GM19328 (cell line): ENCODE data around the gene EPN2.

Experiments
- ATAC-seq: cut with Tn5 transposase; IDR thresholded peaks from one replicate; pipeline ENCODE4 v1.9.1; 2021; ENCODE audit warnings: mild to moderate bottlenecking, moderate library complexity; ENCODE audit not compliant: unreplicated experiment

EPN2 gene

DNA sequence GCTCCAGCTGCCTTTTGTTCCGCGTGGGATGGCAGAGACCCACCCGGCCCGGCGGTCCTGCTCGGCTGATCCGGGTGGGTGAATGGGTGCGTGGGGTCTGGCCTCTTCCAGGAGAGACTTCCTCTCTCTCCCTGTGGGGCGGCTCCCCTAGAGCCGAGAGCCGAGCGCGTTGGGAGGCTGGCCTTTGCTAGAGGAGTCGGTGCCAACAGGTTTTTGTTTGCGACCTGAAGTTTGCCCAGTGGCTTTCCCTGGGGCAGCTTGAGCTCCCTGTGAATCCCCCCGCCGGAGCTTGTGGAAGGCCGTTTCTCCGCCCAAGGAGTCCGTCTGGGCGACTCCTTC, 970 bp downstream of the EPN2 start:
- no peak for ATAC-seq

GRCh38 chr17:19239544-19239943, 2.4 kb downstream of the EPN2 start:
- ATAC-seq: no peak

DNA sequence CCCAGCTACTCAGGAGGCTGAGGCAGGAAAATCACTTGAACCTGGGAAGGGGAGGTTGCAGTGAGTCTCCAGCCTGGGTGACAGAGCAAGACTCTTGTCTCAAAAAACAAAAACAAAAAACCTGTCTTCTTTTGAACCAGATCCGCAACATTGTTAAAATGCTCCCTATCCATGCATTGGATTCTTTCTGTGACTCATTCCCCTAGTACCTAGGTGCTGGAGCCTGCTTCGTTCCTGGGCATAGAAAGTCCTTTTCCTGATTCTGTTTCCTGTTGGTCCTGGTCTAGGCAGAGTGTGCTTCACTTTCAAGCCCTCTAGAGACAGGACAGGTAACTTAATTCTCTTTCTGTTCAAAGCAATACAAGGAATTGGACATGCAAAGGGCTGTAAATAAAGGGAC, 5.2 kb downstream of the EPN2 start:
- no peak for ATAC-seq

DNA sequence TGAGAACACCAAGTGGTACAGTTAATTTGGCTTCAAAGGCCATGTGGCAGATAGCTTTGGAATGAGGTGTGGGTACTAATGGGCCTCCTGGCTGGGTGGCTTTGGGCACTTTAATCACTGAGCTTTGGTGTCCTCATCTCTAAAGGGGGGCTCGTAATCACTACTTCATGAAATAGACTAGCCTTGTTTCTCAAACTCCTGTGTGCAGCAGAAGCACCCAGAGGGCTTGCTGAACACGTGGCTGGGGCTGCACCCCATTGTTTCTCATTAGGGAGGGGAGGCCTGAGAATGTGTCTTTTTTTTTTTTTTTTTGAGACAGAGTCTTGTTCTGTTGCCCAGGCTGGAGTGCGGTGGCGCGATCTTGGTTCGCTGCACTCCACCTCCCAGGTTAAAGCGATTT, 5.8 kb downstream of the EPN2 start:
- no peak for ATAC-seq

DNA sequence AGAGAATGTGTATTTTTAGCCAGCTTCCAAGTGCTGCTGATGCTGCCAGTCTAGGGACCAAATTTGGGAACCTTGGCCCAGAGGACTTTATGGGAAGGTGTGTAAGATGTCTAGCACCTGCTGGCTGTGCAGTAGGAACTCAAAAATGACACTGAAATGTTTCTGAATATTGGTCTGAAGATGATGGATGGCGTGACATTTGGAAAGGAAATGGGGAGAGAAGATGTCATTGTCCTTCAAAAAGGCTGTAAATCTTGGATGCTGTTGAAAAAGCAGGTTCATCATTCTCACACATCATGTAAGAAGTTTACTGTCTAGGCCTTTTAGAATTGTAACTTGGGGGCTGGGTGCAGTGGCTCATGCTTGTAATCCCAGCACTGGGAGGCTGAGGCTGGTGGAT, 6.7 kb downstream of the EPN2 start:
- ATAC-seq: no peak

DNA sequence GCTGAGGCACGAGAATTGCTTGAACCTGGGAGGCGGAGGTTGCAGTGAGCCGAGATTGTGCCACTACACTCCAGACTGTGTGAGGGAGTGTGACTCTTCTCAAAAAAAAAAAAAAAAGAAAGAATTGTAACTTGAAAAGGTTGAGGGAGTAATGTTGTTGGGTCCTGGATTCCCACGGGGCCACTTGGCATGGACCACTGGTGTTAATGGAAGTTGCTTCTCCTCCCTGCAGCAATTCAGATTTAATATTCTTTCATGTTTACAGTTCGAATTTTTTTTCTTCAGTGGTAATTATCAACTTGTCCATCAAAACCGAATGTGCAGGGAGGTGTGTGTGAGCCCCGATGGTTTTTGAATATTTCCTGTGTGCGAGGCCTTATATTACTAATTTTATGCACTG, 7.2 kb downstream of the EPN2 start:
- no peak for ATAC-seq

- ATAC-seq: no peak
Observed at GRCh38 chr17:19244781-19245180, 7.6 kb downstream of the EPN2 start.

DNA sequence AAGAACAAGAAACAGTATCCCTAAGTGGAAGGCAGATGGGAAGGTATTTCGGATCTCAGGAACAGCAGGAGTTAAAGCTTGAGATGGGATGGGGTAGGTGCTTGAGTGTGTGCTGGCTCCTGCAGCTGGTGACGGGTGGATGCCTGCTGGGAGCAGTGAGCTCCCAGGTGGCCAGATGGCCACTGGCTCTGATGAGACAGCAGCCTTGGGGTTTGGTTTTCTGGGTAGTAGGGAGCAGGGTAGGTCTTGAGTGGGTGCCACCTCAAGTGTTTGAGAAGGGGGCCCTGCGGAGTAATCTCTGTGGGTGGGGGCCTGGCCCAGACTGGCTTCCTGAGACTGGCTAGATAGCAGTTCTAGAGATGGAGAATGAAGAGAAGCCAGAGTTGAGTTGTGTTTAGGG, 10.3 kb downstream of the EPN2 start:
- ATAC-seq: no peak

- ATAC-seq: no peak
Observed at GRCh38 chr17:19248151-19248927, 11.2 kb downstream of the EPN2 start.

DNA sequence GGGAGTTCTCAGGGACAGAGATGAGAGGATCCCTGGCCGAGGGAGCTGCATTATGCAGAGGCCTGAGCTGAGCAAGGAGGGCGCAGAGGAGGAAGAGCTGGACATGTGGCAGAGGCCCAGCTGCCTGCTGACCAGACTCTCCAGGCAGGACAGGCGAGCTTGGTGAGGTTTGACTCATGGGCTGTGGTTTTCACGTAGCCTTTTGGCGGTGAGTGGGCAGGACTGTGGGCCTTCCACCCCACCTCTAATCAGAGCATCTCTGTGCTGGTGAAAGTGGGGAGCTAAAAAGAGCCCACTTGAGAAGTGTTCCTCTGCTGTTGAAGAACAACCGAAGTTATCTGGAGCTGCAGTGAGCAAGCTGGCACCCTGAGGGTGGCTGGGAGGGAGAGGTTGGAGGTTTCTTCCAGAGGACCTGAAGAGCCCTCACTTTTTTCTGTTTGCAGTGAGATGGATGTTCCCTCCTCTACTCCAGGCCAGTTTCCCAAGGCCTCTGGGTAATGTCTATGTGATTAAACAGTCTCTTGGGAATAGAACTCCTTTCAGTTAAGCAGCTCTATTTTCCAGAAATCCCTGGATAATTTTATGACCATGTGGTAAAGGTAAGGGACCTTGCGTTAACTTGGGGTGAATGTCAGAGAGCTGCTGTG, 11.9 kb downstream of the EPN2 start:
- no peak for ATAC-seq

- ATAC-seq: no peak
Observed at GRCh38 chr17:19249681-19250080, 12.5 kb downstream of the EPN2 start.

DNA sequence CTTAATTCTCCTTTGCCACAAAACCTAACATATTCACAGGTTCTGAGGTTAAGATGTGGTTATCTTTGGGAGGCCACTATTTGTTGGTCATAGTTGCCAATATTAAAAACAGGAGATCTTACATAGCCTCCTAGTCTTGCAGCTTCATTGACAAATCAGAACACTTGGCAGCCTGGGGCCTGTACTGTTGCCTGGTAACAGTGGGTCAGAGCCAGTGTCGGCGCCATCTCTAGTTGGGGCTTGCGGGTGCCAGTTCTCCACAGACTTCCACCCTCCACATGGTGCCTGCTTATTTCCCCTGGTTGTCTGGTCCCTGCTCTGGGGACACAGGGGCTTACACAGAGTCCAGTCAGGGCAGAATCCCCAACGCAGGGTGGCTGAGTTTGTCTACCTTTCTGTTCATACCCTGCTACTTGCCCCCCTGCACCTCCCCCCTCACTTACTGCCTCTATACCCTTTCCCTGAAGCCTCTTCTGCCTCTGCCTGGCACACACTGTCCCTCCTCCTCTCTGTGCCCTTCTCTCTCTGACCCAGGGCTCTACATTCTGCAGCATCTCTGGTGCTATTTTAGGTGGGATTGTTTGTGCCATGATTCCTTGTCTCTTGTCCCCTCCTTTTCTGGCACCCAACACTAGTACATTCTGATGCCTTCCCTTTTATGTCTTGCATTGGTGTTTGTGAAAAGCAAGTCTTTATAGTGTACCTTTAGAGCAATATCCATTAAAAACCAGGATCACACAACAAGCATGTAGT, 13.4 kb downstream of the EPN2 start:
- no peak for ATAC-seq

- ATAC-seq: no peak
Observed at GRCh38 chr17:19253112-19253511, 15.9 kb downstream of the EPN2 start.

GRCh38 chr17:19254651-19255050, 17.5 kb downstream of the EPN2 start:
- no peak for ATAC-seq

DNA sequence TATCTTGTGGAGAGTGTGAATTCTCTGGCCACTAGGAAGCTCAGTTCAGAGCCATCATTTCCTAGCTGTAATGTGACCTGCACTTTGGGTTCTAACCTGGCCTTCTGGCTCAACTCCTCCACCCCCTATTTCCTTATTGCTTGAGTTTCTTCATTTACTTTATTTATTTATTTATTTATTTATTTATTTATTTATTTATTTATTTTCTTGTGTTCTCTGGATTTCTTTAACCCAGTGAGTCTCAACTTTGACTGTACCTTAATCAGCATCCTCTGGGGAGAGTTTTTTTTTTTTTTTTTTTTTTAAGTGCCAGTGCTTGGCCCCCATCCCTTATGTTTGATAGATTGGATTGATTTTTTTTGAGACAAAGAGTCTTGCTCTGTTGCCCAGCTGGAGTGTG, 18.1 kb downstream of the EPN2 start:
- no peak for ATAC-seq

DNA sequence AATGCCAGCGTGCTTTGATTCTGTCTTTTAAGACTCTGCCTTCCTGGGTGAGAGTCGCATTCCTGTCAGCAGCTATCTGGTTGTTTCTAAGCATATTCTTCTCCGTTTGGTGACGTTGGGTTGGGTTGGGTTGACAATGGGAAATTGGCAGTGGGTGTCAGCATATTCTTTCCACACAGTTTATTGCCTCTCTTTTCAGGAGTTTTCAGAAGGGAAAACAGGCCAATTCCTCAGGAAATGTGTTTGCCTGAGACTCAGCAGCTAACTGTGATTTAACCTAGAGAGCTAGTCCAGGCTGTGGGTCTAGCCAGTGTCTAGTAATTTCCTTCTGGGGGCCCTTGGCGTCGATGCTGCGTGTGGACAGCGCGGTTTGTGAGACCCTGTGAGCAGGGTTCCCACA, 21.2 kb downstream of the EPN2 start:
- ATAC-seq: no peak

- ATAC-seq: no peak
Observed at GRCh38 chr17:19260958-19261357, 23.8 kb downstream of the EPN2 start.

DNA sequence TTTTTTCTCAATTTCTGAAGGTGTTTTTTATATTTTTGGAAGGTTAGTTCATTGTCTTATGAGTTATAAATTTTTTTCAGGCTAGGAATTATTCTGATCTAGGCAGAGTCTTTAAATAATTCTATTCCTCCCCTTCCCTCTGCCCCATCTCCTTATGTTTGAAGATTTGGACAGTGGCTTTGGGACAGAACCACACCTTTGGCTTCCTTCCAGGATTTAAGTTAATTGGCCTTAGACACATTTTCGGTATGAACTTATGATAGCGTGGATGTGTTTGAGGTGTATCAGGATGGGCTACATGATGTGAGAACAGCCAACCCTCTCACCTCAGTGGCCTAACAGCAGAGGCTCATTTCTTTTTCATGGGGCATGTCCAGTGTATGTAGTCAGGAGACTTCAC, 24.3 kb downstream of the EPN2 start:
- ATAC-seq: no peak

DNA sequence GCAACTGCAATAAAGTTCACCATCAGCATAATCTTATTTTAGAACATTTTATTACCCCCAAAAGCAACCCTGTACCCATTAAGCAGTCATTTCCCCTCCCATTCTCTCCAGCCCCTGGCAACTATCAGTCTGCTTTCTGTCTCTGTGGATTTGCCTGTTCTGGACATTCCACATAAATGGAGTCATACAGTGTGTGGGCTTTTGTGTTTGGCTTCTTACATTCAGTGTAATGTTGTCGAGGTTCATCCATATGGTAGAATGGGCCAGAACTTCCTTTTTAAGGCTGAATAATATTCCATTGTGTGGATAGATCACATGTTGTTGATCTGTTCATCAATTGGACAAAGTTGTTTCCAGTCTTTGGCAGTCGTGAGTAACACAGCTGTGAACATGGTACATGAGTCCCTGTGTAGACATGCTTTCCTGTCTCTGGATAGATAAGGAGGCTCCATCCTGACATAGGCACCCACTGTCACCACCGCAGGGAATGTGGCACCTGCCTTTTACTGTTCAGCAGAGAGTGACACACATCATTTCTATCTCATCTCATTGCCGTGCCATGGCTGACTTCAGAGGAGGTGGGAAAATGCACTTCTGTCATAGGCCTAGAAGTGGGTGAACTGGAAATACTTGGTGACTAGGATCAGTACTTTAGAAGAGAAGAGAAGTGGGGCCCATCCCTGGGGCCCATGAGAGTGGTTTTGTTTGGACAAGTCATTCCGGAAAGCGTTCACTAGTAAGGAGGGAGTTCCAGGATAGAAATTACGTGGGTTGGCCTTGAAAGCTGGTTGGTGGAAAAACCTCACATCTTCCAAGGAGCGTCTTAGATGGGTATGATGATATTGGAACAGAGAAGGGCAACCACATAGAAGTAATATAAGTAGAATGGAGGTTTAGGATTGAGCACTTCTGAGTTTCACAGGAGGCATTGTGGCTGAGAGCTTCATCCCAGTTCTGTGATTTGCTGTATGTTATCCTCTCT, 25.8 kb downstream of the EPN2 start:
- no peak for ATAC-seq

- no peak for ATAC-seq
Observed at GRCh38 chr17:19263641-19264051, 26.5 kb downstream of the EPN2 start.

GRCh38 chr17:19264268-19264667, 27.1 kb downstream of the EPN2 start:
- ATAC-seq: no peak
